Islet of Langerhans (tissue), 1 donor: Measurements from ENCODE around the gene A2M.

Experiments used
- FAIRE-seq: peaks from one replicate; lab custom pipeline; 2011; peaks lifted over from hg19 to GRCh38; lab: Jason Lieb, UNC

A2M gene

GRCh38 chr12:9120487-9121184 lies 4.9 kb upstream of the A2M start:
- no peak for FAIRE-seq

- FAIRE-seq, result no peak
Measured at GRCh38 chr12:9118158-9118557, 2.4 kb upstream of the A2M start.

GRCh38 chr12:9114946-9115345 lies 773 bp downstream of the A2M start:
- FAIRE-seq, result no peak

- no peak for FAIRE-seq
Measured at GRCh38 chr12:9113987-9114309, 1.8 kb downstream of the A2M start.

GRCh38 chr12:9113296-9113986 lies 2.3 kb downstream of the A2M start:
- no peak for FAIRE-seq

GRCh38 chr12:9112076-9112853 lies 3.5 kb downstream of the A2M start:
- FAIRE-seq, result no peak

- FAIRE-seq, result no peak
Measured at GRCh38 chr12:9111525-9111924, 4.2 kb downstream of the A2M start.

- no peak for FAIRE-seq
Measured at GRCh38 chr12:9109737-9110491, 5.8 kb downstream of the A2M start.

- FAIRE-seq, result no peak
Measured at GRCh38 chr12:9109213-9109522, 6.6 kb downstream of the A2M start.

GRCh38 chr12:9108504-9109212 lies 7.1 kb downstream of the A2M start:
- no peak for FAIRE-seq

- no peak for FAIRE-seq
Measured at GRCh38 chr12:9107542-9107873, 8.2 kb downstream of the A2M start.

- FAIRE-seq, result no peak
Measured at GRCh38 chr12:9106610-9107541, 8.8 kb downstream of the A2M start.

- FAIRE-seq, result no peak
Measured at GRCh38 chr12:9106067-9106466, 9.7 kb downstream of the A2M start.

- FAIRE-seq, result no peak
Measured at GRCh38 chr12:9104767-9105423, 10.8 kb downstream of the A2M start.

- no peak for FAIRE-seq
Measured at GRCh38 chr12:9104087-9104486, 11.6 kb downstream of the A2M start.

GRCh38 chr12:9103050-9103849 lies 12.5 kb downstream of the A2M start:
- FAIRE-seq, result no peak

- FAIRE-seq, result no peak
Measured at GRCh38 chr12:9101018-9101687, 14.6 kb downstream of the A2M start.

GRCh38 chr12:9099552-9100190 lies 16.0 kb downstream of the A2M start:
- FAIRE-seq, result no peak
